ACC112 (cell line): ENCODE data around the gene ARNT2.

Source experiments
- H2AFZ ChIP-seq: fragments of 200-600 bp; sonication (generic); one replicate; pipeline ENCODE4 v1.6.0; 2017; ENCODE audit warnings: antibody characterized with exemption, low read length; ENCODE audit not compliant: unreplicated experiment
- H3K27ac ChIP-seq: fragments of 200-600 bp; sonication (generic); 2 replicates; pipeline ENCODE4 v1.5.1; 2014; ENCODE audit warnings: low read depth, mild to moderate bottlenecking, antibody characterized with exemption, low read length, moderate library complexity
- H3K27me3 ChIP-seq: fragments of 200-600 bp; sonication (generic); 2 replicates; pipeline ENCODE4 v1.6.1; 2014; ENCODE audit warnings: mild to moderate bottlenecking, antibody characterized with exemption, low read length, moderate library complexity, mixed read lengths; ENCODE audit not compliant: insufficient read depth
- H3K36me3 ChIP-seq: fragments of 200-600 bp; sonication (generic); 2 replicates; pipeline ENCODE4 v1.6.1; 2016; ENCODE audit warnings: mild to moderate bottlenecking, antibody characterized with exemption, low read length, moderate library complexity, mixed read lengths; ENCODE audit not compliant: insufficient read depth
- H3K4me1 ChIP-seq: fragments of 200-600 bp; sonication (generic); one replicate; pipeline ENCODE4 v1.6.1; 2016; ENCODE audit warnings: low read length, mixed read lengths; ENCODE audit not compliant: insufficient read depth, unreplicated experiment, control insufficient read depth
- H3K4me3 ChIP-seq: fragments of 200-600 bp; sonication (generic); 2 replicates; pipeline ENCODE4 v1.5.1; 2014; ENCODE audit warnings: mild to moderate bottlenecking, low read depth, low read length
- H3K79me2 ChIP-seq: fragments of 200-600 bp; sonication (generic); one replicate; pipeline ENCODE4 v1.6.0; 2016; ENCODE audit warnings: low read length; ENCODE audit not compliant: control insufficient read depth, unreplicated experiment, insufficient read depth

Gene ARNT2

GRCh38 chr15:80441041-80441440 is 36.9 kb downstream of the ARNT2 start:
- peaks cover 9% of the 10 kb centered on the region for H3K4me1 ChIP-seq
- H3K79me2 ChIP-seq = no peaks in the 10 kb centered on the region
- H3K27me3 ChIP-seq = peaks cover 26% of the 10 kb centered on the region
- no peak overlapping the region for H3K4me3 ChIP-seq
- no peak overlapping the region for H3K27ac ChIP-seq
- H2AFZ ChIP-seq = no peak overlapping the region
- H3K36me3 ChIP-seq = no peaks in the 10 kb centered on the region

- Histone ChIP-seq H3K27ac (no peak overlapping the region), H3K4me3 (no peak overlapping the region), H3K36me3 (no peaks in the 10 kb centered on the region), H2AFZ (no peak overlapping the region), H3K4me1 (peaks cover 4% of the 10 kb centered on the region), H3K27me3 (peaks cover 26% of the 10 kb centered on the region), H3K79me2 (no peaks in the 10 kb centered on the region)
Observed at GRCh38 chr15:80441714-80442113, 37.5 kb downstream of the ARNT2 start.

DNA sequence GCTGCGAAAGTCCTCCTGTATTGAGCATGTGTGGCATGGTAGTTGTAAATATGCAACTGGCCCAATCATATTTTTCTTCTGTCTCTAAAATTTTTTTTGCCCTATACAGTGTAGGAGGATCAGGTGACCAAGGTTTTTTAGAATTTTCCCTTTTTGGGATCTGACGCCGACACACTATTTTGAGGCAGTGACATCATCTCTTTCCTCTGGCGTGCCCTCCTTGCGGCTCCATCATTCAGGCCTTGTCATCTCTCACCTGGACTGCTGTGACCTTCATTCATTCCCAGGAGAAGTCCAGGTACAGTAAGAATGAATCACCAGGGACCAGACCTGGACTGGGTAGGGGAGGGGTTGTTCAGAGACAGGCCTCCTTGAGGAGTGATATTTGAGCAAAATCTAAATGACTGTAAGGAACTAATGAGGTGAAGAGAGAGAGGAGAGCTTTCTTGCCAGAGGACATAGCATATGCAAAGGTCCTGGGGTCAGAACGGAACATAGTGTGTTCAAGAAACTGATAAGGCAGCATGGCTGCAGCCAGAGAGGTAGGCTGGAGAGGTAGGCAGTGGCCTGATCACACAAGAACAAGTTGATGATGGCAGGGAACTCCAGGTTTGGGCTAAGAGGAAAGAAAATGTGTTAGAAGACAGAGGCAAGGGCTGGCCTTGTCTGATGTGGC is 38.7 kb downstream of the ARNT2 start:
- Histone ChIP-seq H2AFZ (no peak overlapping the region), H3K4me1 (no peaks in the 10 kb centered on the region), H3K4me3 (no peak overlapping the region), H3K27me3 (peaks cover 26% of the 10 kb centered on the region), H3K79me2 (no peaks in the 10 kb centered on the region), H3K27ac (no peak overlapping the region), H3K36me3 (no peaks in the 10 kb centered on the region)

GRCh38 chr15:80444680-80445251 is 40.6 kb downstream of the ARNT2 start:
- no peaks in the 10 kb centered on the region for H3K79me2 ChIP-seq
- H3K4me1 ChIP-seq = no peaks in the 10 kb centered on the region
- no peak overlapping the region for H3K4me3 ChIP-seq
- peaks cover 31% of the 10 kb centered on the region for H3K27me3 ChIP-seq
- no peaks in the 10 kb centered on the region for H3K36me3 ChIP-seq
- no peak overlapping the region for H3K27ac ChIP-seq
- no peak overlapping the region for H2AFZ ChIP-seq

DNA sequence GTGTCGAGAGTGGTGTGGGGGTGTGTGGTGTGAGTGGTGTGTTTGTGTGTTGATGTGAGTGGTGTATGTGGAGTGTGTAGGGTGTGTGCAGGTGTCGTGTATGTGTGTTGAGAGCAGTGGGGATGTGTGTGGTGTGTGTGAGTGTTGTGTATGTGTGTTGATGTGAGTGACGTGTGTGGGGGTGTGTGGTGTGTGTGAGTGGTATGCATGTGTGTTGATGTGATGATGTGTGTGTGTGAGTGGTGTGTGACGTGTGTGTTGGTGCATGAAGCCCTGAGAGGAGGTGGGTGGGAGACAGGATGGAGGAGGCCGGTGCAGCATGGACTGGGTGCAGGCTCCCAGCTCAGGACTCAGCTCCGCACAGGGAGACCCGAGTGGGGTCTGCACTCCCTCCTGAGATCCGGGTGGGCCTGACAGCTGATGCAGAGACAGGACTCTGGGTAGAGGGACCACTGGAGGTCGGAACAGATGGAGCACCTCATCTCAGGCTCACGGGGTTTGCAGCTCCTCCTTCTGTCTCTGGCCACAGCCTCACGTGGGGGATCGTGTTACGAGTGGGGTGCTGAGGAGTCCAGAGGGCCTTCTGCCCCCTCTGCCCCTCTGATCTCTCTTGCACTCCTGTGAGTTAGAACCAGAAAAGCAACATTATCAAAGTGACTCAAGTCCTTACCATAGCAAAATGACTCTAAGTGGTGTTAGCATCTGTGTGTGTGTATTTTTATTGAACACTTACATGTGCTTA is 41.3 kb downstream of the ARNT2 start:
- Histone ChIP-seq H3K4me3 (no peak overlapping the region), H3K27ac (no peak overlapping the region), H3K27me3 (peaks cover 31% of the 10 kb centered on the region), H3K4me1 (no peaks in the 10 kb centered on the region), H3K36me3 (no peaks in the 10 kb centered on the region), H2AFZ (no peak overlapping the region), H3K79me2 (no peaks in the 10 kb centered on the region)

- Histone ChIP-seq H2AFZ (no peak overlapping the region), H3K4me3 (no peak overlapping the region), H3K27me3 (peaks cover 20% of the 10 kb centered on the region), H3K79me2 (no peaks in the 10 kb centered on the region), H3K36me3 (no peaks in the 10 kb centered on the region), H3K4me1 (no peaks in the 10 kb centered on the region), H3K27ac (no peak overlapping the region)
Observed at GRCh38 chr15:80447077-80447476, 42.9 kb downstream of the ARNT2 start.

GRCh38 chr15:80449825-80450224 is 45.6 kb downstream of the ARNT2 start:
- Histone ChIP-seq H3K27ac (no peak overlapping the region), H3K27me3 (0 out of 2 replicates have a peak, but pooled peaks cover 11% of the 10 kb centered on the region), H2AFZ (no peak overlapping the region), H3K36me3 (no peaks in the 10 kb centered on the region), H3K4me1 (peaks cover under 1% of the 10 kb centered on the region), H3K79me2 (no peaks in the 10 kb centered on the region), H3K4me3 (no peak overlapping the region)

- no peak overlapping the region for H2AFZ ChIP-seq
- peaks cover 9% of the 10 kb centered on the region for H3K4me1 ChIP-seq
- H3K27me3 ChIP-seq = 0 out of 2 replicates have a peak, but pooled peaks cover 9% of the 10 kb centered on the region
- no peaks in the 10 kb centered on the region for H3K79me2 ChIP-seq
- no peak overlapping the region for H3K4me3 ChIP-seq
- H3K27ac ChIP-seq = no peak overlapping the region
- no peaks in the 10 kb centered on the region for H3K36me3 ChIP-seq
Observed at GRCh38 chr15:80450811-80451321, 46.7 kb downstream of the ARNT2 start.

GRCh38 chr15:80452166-80452565 is 48.0 kb downstream of the ARNT2 start:
- Histone ChIP-seq H3K4me3 (no peak overlapping the region), H3K79me2 (no peaks in the 10 kb centered on the region), H3K36me3 (no peaks in the 10 kb centered on the region), H3K4me1 (peaks cover 17% of the 10 kb centered on the region), H3K27me3 (0 out of 2 replicates have a peak, but pooled peaks cover 8% of the 10 kb centered on the region), H2AFZ (no peak overlapping the region), H3K27ac (no peak overlapping the region)

GRCh38 chr15:80455051-80455648 is 51.0 kb downstream of the ARNT2 start:
- Histone ChIP-seq H2AFZ (peak overlapping the region; percentile 42), H3K4me3 (peak overlapping the region; percentile 38), H3K4me1 (peaks cover 20% of the 10 kb centered on the region), H3K36me3 (no peaks in the 10 kb centered on the region), H3K27me3 (0 out of 2 replicates have a peak, but pooled peaks cover 3% of the 10 kb centered on the region), H3K27ac (peak overlapping the region; percentile 31; the same call in 1 of the 2 replicates), H3K79me2 (no peaks in the 10 kb centered on the region)
